OCI-LY3 (cell line): ENCODE measurements around the gene SEC31B.

Source experiments
- H2AFZ ChIP-seq: fragments of 200-600, 300-600 bp; shearing (Covaris generic); 2 replicates; pipeline ENCODE4 v1.6.0; 2014; ENCODE audit warnings: antibody characterized with exemption, low read depth, low read length
- H3K27ac ChIP-seq: fragments of 200-600, 300-600 bp; sonication (generic); 2 replicates; pipeline ENCODE4 v1.5.1; 2014; ENCODE audit warnings: mild to moderate bottlenecking, low read length, moderate library complexity, mixed read lengths
- H3K27me3 ChIP-seq: fragments of 200-600, 300-600 bp; sonication (generic); 2 replicates; pipeline ENCODE4 v1.6.1; 2014; ENCODE audit warnings: low read depth, low read length, mixed read lengths
- H3K36me3 ChIP-seq: fragments of 200-600, 300-600 bp; sonication (generic); replicated peaks from 2 replicates; pipeline ENCODE3; 2014; ENCODE audit warnings: low read depth, low read length, mixed read lengths
- H3K4me1 ChIP-seq: fragments of 300-600, 200-600 bp; sonication (generic); 2 replicates; pipeline ENCODE4 v1.6.1; 2014; ENCODE audit warnings: low read length, mixed read lengths
- H3K4me2 ChIP-seq: fragments of 200-600, 300-600 bp; sonication (generic); 2 replicates; pipeline ENCODE4 v1.6.1; 2014; ENCODE audit warnings: low read length, mixed read lengths
- H3K4me3 ChIP-seq: fragments of 300-600, 200-600 bp; sonication (generic); 2 replicates; pipeline ENCODE4 v1.5.1; 2014; ENCODE audit warnings: antibody characterized with exemption, mild to moderate bottlenecking, low read length, moderate library complexity
- H3K79me2 ChIP-seq: fragments of 300-600, 200-600 bp; shearing (Covaris generic); 2 replicates; pipeline ENCODE4 v1.6.1; 2014; ENCODE audit warnings: mild to moderate bottlenecking, low read length, mixed read lengths
- H3K9ac ChIP-seq: fragments of 300-600, 200-600 bp; shearing (Covaris generic); 2 replicates; pipeline ENCODE4 v1.6.0; 2014; ENCODE audit warnings: mild to moderate bottlenecking, low read length, moderate library complexity
- H3K9me3 ChIP-seq: fragments of 200-600, 300-600 bp; shearing (Covaris generic); 2 replicates; pipeline ENCODE4 v1.6.1; 2014; ENCODE audit warnings: low read length, mixed read lengths; ENCODE audit not compliant: insufficient read depth
- H4K20me1 ChIP-seq: fragments of 200-600, 300-600 bp; sonication (generic); 2 replicates; pipeline ENCODE4 v1.6.1; 2016; ENCODE audit warnings: low read length, mixed read lengths; ENCODE audit not compliant: insufficient read depth
- EZH2phosphoT487 ChIP-seq: fragments of 200-600 bp; shearing (Covaris generic); IDR thresholded peaks from 2 replicates; pipeline ENCODE4 v1.6.1; 2018; ENCODE audit warnings: antibody characterized with exemption, mixed run types, low read depth
- TF ChIP-seq, protein P1 (sequence below): fragments of 200-600, 300-600 bp; sonication (generic); IDR thresholded peaks from 2 replicates; pipeline ENCODE4 v1.5.1; 2014; ENCODE audit warnings: antibody characterized with exemption, low read length, low read depth

The SEC31B gene

DNA sequence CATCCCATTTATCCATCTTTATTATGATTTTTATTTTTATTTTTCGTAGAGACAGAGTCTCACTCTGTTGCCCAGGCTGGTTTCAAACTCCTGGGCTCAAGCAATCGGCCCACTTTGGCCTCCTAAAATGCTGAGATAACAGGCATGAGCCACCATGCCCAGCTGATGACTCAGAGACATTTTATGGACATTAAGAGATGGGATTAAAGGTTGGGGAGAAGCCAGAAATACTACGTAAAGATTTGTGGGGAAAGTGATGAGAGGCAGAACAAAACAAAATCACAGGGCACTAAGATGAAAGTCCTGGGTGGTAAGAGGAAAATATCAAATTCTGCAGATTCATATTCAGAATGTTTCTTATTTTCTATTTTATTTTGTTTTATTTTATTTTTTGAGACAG is 49.3 kb downstream of the SEC31B start:
- H3K4me1 ChIP-seq, result no peaks in the 10 kb centered on the region
- no peak overlapping the region for H3K4me3 ChIP-seq
- no peaks in the 10 kb centered on the region for H3K79me2 ChIP-seq
- no peaks in the 10 kb centered on the region for H4K20me1 ChIP-seq
- no peak overlapping the region for H3K9ac ChIP-seq
- no peak overlapping the region for H2AFZ ChIP-seq
- TF ChIP-seq, protein P1, sequence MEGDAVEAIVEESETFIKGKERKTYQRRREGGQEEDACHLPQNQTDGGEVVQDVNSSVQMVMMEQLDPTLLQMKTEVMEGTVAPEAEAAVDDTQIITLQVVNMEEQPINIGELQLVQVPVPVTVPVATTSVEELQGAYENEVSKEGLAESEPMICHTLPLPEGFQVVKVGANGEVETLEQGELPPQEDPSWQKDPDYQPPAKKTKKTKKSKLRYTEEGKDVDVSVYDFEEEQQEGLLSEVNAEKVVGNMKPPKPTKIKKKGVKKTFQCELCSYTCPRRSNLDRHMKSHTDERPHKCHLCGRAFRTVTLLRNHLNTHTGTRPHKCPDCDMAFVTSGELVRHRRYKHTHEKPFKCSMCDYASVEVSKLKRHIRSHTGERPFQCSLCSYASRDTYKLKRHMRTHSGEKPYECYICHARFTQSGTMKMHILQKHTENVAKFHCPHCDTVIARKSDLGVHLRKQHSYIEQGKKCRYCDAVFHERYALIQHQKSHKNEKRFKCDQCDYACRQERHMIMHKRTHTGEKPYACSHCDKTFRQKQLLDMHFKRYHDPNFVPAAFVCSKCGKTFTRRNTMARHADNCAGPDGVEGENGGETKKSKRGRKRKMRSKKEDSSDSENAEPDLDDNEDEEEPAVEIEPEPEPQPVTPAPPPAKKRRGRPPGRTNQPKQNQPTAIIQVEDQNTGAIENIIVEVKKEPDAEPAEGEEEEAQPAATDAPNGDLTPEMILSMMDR, result no peak
- no peak for TF ChIP-seq EZH2phosphoT487
- H3K9me3 ChIP-seq, result no peaks in the 10 kb centered on the region
- H3K27me3 ChIP-seq, result 0 out of 2 replicates have a peak, but pooled peaks cover 6% of the 10 kb centered on the region
- no peak overlapping the region for H3K4me2 ChIP-seq
- H3K27ac ChIP-seq, result no peak overlapping the region
- no peaks in the 10 kb centered on the region for H3K36me3 ChIP-seq

DNA sequence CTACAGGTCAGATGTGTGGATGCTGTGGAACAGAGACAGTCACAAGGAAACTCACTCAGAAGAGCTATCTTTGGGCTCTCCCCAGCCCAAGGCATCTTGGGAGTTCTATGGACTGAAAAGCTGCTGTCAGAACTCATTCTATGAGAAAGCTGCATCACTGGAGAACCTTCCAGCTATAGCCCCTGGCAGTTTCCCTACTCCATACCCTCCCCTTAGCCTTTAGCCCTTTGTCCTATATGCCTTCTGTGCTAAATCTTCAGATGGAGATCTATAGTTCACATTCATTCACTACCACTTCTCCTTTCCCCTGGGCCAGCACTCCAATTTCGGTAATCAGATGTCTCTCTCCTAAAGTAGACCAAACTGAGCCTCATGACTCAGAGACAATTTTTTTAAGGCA is 49.9 kb downstream of the SEC31B start:
- H3K27ac ChIP-seq, result no peak overlapping the region
- no peaks in the 10 kb centered on the region for H4K20me1 ChIP-seq
- no peak overlapping the region for H3K4me3 ChIP-seq

DNA sequence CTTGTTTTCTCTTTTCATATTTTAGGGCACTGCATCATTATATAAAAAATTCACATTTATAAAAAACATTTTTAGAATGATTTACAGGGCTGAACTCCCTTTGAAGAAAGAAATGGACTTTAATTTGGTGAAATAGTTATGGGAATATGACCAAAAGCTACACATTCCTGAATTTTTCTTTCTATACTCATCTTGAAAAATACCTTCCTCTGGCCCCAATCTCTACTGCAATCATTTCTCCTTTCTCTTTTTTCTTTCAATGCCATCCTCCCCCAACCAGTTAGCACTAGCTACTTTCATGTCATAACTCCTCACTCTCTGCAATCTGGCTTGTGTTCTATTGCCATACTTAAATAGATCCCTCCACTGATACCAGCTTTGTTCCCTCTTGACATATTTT is 50.7 kb downstream of the SEC31B start:
- no peak overlapping the region for H2AFZ ChIP-seq
- no peak overlapping the region for H3K9ac ChIP-seq
- no peaks in the 10 kb centered on the region for H3K79me2 ChIP-seq
- H3K27me3 ChIP-seq, result 0 out of 2 replicates have a peak, but pooled peaks cover 6% of the 10 kb centered on the region
- H4K20me1 ChIP-seq, result no peaks in the 10 kb centered on the region
- TF ChIP-seq EZH2phosphoT487, result no peak
- TF ChIP-seq, protein P1, result no peak
- peaks cover 4% of the 10 kb centered on the region; the same call in 1 of the 2 replicates for H3K4me1 ChIP-seq
- H3K36me3 ChIP-seq, result no peaks in the 10 kb centered on the region
- H3K4me2 ChIP-seq, result no peak overlapping the region
- H3K27ac ChIP-seq, result no peak overlapping the region
- H3K4me3 ChIP-seq, result no peak overlapping the region
- no peaks in the 10 kb centered on the region for H3K9me3 ChIP-seq

More for the DNA sequence above, 49.9 kb downstream of the SEC31B start:
- Histone ChIP-seq H3K27me3 (0 out of 2 replicates have a peak, but pooled peaks cover 6% of the 10 kb centered on the region), H3K9me3 (no peaks in the 10 kb centered on the region), H3K9ac (no peak overlapping the region), H2AFZ (no peak overlapping the region; the same call in 1 of the 2 replicates), H3K36me3 (no peaks in the 10 kb centered on the region), H3K4me2 (no peak overlapping the region), H3K4me1 (no peaks in the 10 kb centered on the region), H3K79me2 (no peaks in the 10 kb centered on the region)
- TF ChIP-seq, protein P1, result no peak
- TF ChIP-seq EZH2phosphoT487, result no peak

DNA sequence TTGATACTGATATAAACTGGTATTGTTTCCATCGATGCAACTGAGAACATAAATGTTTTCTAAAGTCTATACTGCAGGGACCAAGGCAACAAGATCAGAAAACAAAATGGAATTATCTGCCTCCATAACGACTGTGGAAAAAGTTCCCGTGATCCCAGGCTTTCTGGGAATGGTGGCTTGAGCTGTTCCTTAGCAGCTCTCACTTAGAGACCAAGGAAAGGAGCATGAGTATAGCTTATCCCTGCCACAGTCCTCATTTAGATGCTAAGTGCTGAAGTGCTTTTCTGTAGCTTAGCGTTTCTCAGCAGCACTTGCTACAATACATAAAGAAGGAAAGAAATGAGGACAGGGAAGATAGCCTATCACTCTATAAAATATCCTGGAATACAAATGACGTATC is 51.3 kb downstream of the SEC31B start:
- no peaks in the 10 kb centered on the region for H3K9me3 ChIP-seq
- no peaks in the 10 kb centered on the region for H3K36me3 ChIP-seq
- H3K4me1 ChIP-seq, result peaks cover 4% of the 10 kb centered on the region; the same call in 1 of the 2 replicates
- H3K27ac ChIP-seq, result no peak overlapping the region
- H4K20me1 ChIP-seq, result no peaks in the 10 kb centered on the region
- 0 out of 2 replicates have a peak, but pooled peaks cover 6% of the 10 kb centered on the region for H3K27me3 ChIP-seq
- H3K4me2 ChIP-seq, result no peak overlapping the region
- TF ChIP-seq, protein P1, result no peak
- no peak for TF ChIP-seq EZH2phosphoT487
- no peak overlapping the region for H2AFZ ChIP-seq
- no peaks in the 10 kb centered on the region for H3K79me2 ChIP-seq
- no peak overlapping the region for H3K4me3 ChIP-seq
- H3K9ac ChIP-seq, result no peak overlapping the region
